Measurements from ENCODE around the gene PPFIA1.

PPFIA1 gene

GRCh38 chr11:70270104-70270876 lies at the start of gene PPFIA1:
TSS of gene PPFIA1 (plus strand) at chr11:70270690. CDS start at chr11:70272173, 1,483 bp downstream.
- DNase-seq (ENCODE audit: low spot score) = peak; percentile 98
- ChIA-PET POLR2A (ENCODE audit: low non-redundant PET) (interaction anchor here (0.6 to 1.0 kb wide), 3 partner anchors 65 to 1241 kb away, joined by 3 to 4 read pairs (median 4); no protein-coding TSS in a partner anchor), CTCF (no interaction called here)
- H3K27ac ChIP-seq = peak within 1 kb of the TSS; percentile 72
- TF ChIP-seq, protein P1, sequence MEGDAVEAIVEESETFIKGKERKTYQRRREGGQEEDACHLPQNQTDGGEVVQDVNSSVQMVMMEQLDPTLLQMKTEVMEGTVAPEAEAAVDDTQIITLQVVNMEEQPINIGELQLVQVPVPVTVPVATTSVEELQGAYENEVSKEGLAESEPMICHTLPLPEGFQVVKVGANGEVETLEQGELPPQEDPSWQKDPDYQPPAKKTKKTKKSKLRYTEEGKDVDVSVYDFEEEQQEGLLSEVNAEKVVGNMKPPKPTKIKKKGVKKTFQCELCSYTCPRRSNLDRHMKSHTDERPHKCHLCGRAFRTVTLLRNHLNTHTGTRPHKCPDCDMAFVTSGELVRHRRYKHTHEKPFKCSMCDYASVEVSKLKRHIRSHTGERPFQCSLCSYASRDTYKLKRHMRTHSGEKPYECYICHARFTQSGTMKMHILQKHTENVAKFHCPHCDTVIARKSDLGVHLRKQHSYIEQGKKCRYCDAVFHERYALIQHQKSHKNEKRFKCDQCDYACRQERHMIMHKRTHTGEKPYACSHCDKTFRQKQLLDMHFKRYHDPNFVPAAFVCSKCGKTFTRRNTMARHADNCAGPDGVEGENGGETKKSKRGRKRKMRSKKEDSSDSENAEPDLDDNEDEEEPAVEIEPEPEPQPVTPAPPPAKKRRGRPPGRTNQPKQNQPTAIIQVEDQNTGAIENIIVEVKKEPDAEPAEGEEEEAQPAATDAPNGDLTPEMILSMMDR (conservative IDR thresholded peaks at IDR 0.05; ENCODE audit: low read depth) = no peak

DNA sequence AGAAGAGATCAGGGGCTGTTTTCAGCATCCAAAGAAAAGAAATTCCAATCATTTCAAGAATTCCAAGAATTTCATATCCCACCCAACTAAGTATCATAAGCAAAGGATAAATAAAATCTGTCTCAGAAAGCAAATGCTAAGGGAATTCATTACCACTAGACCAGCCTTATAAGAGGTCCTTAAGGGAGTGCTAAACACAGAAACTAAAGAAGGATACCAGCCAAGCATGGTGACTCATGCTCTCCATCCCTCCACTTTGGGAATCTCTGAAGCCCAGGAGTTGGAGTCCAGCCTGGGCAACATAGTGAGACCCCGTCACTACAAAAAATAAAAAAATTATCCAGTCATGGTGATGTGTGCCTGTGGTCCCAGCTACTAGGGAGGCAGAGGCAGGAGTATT lies 49.6 kb upstream of the PPFIA1 start:
- ChIA-PET CTCF (no interaction called here), POLR2A (ENCODE audit: low non-redundant PET) (no interaction called here)
- no peak overlapping the region for H3K27ac ChIP-seq
- TF ChIP-seq, protein P1 (conservative IDR thresholded peaks at IDR 0.05; ENCODE audit: low read depth) = no peak
- no peak for DNase-seq (ENCODE audit: low spot score)

DNA sequence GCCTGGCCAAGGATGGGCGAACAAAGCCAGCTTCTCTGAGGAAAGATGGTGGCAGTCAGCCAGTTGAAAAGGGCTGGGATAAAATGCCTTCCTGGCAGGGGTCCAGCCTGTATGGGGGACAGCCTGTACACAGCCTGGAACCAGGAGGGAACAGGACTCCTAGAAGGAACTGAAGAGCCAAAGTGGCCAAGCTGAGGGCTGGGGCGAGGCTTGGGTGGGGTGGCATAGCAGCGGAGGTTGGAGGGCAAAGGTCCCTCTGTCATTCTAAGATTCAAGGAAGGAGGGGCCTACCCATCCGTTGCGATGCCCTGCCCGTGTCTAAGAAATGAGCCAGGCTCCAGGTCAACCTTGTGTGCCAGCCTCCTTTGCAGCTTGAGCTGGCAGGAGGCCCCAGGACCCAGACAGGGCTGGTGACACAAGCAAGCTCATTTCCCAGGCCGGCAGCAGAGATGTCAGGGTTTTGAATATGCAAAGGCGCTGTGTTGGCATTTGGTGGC lies 44.8 kb upstream of the PPFIA1 start:
- POLR2A ChIA-PET (ENCODE audit: low non-redundant PET) = no interaction called here
- no peak overlapping the region for H3K27ac ChIP-seq
- TF ChIP-seq, protein P1 (conservative IDR thresholded peaks at IDR 0.05; ENCODE audit: low read depth) = no peak
- CTCF ChIA-PET = interaction anchor here (0.6 to 0.7 kb wide), 2 partner anchors 101 to 413 kb away, joined by 3 read pairs; no protein-coding TSS in a partner anchor
- DNase-seq (ENCODE audit: low spot score) = no peak

DNA sequence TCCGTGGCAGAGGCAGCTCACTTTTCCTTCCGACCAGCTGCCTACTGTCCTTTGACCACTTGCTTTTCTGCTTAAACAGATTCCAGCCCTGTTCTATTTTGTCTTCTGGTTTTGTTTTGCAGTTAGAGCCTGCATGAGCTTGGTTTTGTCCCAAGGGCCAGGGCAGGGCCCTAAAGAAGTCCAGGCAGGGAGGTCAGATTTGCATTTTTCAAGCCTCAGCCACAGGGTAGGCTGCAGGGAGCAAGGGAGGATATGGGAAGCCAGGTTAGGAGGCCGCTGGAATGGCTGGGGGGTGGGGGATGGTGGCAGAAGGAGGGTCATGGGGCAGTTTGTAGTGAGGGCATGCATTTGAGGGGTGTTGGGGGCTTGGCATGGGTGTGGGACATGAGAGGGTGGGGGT lies 44.3 kb upstream of the PPFIA1 start:
- no peak overlapping the region for H3K27ac ChIP-seq
- CTCF ChIA-PET = interaction anchor here (0.6 kb wide), 1 partner anchor 100 kb away, joined by 3 read pairs; no protein-coding TSS in a partner anchor
- DNase-seq (ENCODE audit: low spot score) = no peak
- POLR2A ChIA-PET (ENCODE audit: low non-redundant PET) = no interaction called here
- TF ChIP-seq, protein P1 (conservative IDR thresholded peaks at IDR 0.05; ENCODE audit: low read depth) = no peak

- ChIA-PET POLR2A (ENCODE audit: low non-redundant PET) (no interaction called here), CTCF (no interaction called here)
- no peak overlapping the region for H3K27ac ChIP-seq
- TF ChIP-seq, protein P1 (conservative IDR thresholded peaks at IDR 0.05; ENCODE audit: low read depth) = no peak
- DNase-seq (ENCODE audit: low spot score) = no peak
These were observed 43.5 kb upstream of the PPFIA1 start for GRCh38 chr11:70226967-70227366.

- TF ChIP-seq, protein P1 (conservative IDR thresholded peaks at IDR 0.05; ENCODE audit: low read depth) = no peak
- no peak overlapping the region for H3K27ac ChIP-seq
- POLR2A ChIA-PET (ENCODE audit: low non-redundant PET) = no interaction called here
- CTCF ChIA-PET = no interaction called here
- no peak for DNase-seq (ENCODE audit: low spot score)
These were observed 40.8 kb upstream of the PPFIA1 start for GRCh38 chr11:70229737-70230136.

Measured in RWPE1 (cell line).